Pancreas (tissue), 10 donors: ENCODE measurements around the gene LRRD1. TPM values are rescaled to one million over a fixed set of nuclear protein-coding genes. Genes with fewer than 3 reads are reported as not detected.
A peak's percentile ranks its signal among the peaks of the same experiment; 100 is the strongest.

Experiments
- ATAC-seq, 4 donors: fragments of 200-7000 bp; cut with Tn5 transposase; one replicate each; pipeline versions ENCODE4 v1.8.0 to v1.9.1; 2020; ENCODE audit warnings: mild to moderate bottlenecking in 4 of 4, moderate library complexity in 4 of 4
- DNase-seq, 6 donors: peaks; one replicate each; pipeline ENCODE4 v3.0.0-alpha.2; 2020
- FAIRE-seq: peaks from 2 replicates; lab custom pipeline; 2012; peaks lifted over from hg19 to GRCh38; lab: Jason Lieb, UNC
- H3K27ac ChIP-seq, 4 donors: fragments of 200-600 bp; sonication (generic); 1 replicate in 3 of 4; 2 replicates in 1 of 4; pipeline versions ENCODE4 v1.5.0 to v1.8.0; 2020
- H3K27me3 ChIP-seq, 4 donors: fragments of 200-600 bp; one replicate each; pipeline ENCODE4 v1.8.0; 2021
- H3K36me3 ChIP-seq, 3 donors: fragments of 200-600 bp; sonication (generic) in 1 of 3; one replicate each; pipeline versions ENCODE4 v1.5.0 to v1.8.0; 2020 to 2021
- H3K4me1 ChIP-seq, 3 donors: fragments of 200-600 bp; one replicate each; pipeline ENCODE4 v1.8.0; 2021
- H3K4me3 ChIP-seq, 4 donors: fragments of 200-600 bp; sonication (generic) in 2 of 4; one replicate each; pipeline versions ENCODE4 v1.5.0 to v1.8.0; 2020 to 2021
- H3K9me3 ChIP-seq, 4 donors: fragments of 200-600 bp; one replicate each; pipeline ENCODE4 v1.8.0; 2021
- CTCF ChIP-seq, 4 donors: fragments of 200-600 bp; sonication (generic) in 3 of 4; IDR thresholded peaks; one replicate each; pipeline versions ENCODE4 v1.5.0 to v1.8.0; 2021; ENCODE audit warnings: antibody characterized with exemption in 4 of 4
- WGBS, 2 donors: extraction: QIAGEN DNeasy Blood & Tissue Kit; methylation state at CpG; one replicate each; pipeline ENCODE4 v1.1.7; 2013; 5-methylcytosine and 5-hydroxymethylcytosine counted together
- intact Hi-C, 3 donors: fragments of 100-400 bp; cut with DNase I; formaldehyde crosslinking; loops; one replicate each; pipeline versions ENCODE4 v1.11.1 to v1.14.2; 2022
- polyA plus RNA-seq, 2 donors: library from polyadenylated mRNA; stranded (reverse); fragments of 200-250 nt; gene quantifications; one replicate each; pipeline ENCODE4 v1.2.3, GENCODE V29; 2013
- total RNA-seq, 6 donors: library from RNA; stranded (reverse); fragmentation: NEBNext Ultra II Directional in 4 of 6; extraction: Animal tissue kit (Norgen Biotek cat#: 25700) in 4 of 6; gene quantifications; one replicate each; pipeline versions ENCODE4 v1.2.1 to v1.2.4, GENCODE V29; 2021 to 2023
- donor health status: healthy with polysubstance abuse.
- donor health status: DM: no; HTN: no; CAD: no; lungs with moderate emphysema.
- donor health status: DM: no; HTN: no; CAD: no.
- donor health status: control.
- donor health status: control.
- donor health status: Bipolar disorder and iron deficiency.
- donor health status: DM: yes; HTN: yes; CAD: no.
- donor health status: DM: no; HTN: no; CAD: no.
- donor health status: DM: no; HTN: no; CAD: no.
- donor health status: DM: yes; HTN: yes; CAD: no.

The LRRD1 gene
- total and polyA plus RNA-seq, 8 donors = 0.02 TPM; not detected in 7

GRCh38 chr7:92133737-92134270, 45.1 kb downstream of the LRRD1 start:
- Histone ChIP-seq H3K4me1 (peaks cover 0 to 15% (median 4%) of the 10 kb centered on the region in 3 donors), H3K9me3 (no peaks in the 10 kb centered on the region), H3K27me3 (no peaks in the 10 kb centered on the region), H3K4me3 (peak overlapping the region; percentile 62 to 99 (median 85)), H3K27ac (peak overlapping the region; percentile 92 to 98 (median 95)), H3K36me3 (peaks cover 0 to under 1% (median 0%) of the 10 kb centered on the region in 3 donors)
- FAIRE-seq (no peak), ATAC-seq (peak; percentile 49 to 61 (median 56)), DNase-seq (peak; percentile 48 to 86 (median 76))
- intact Hi-C loops = loop anchor here in 1 of 3 donors (10.0 kb wide), 1 partner anchor 311 kb away; the partner anchor contains the start of gene GATAD1
- TF ChIP-seq CTCF (IDR thresholded peaks at IDR 0.05) = peak; percentile 61 to 77 (median 76)
- WGBS, 2 donors = 0 to 1% methylated on average over 42 of the region's 42 CpGs

GRCh38 chr7:92133133-92133736, 45.7 kb downstream of the LRRD1 start:
- 29 to 32% methylated on average over 15 of the region's 15 CpGs for WGBS, 2 donors
- ATAC-seq (peak; percentile 0 to 6 (median 3)), DNase-seq (peak in 1 of 6 donors; percentile 18), FAIRE-seq (no peak)
- Histone ChIP-seq H3K4me1 (peaks cover 0 to 15% (median 4%) of the 10 kb centered on the region in 3 donors), H3K36me3 (peaks cover 0 to 5% (median 0%) of the 10 kb centered on the region in 3 donors), H3K9me3 (no peaks in the 10 kb centered on the region), H3K4me3 (peak overlapping the region; percentile 62 to 99 (median 85)), H3K27me3 (no peaks in the 10 kb centered on the region), H3K27ac (peak overlapping the region; percentile 92 to 98 (median 95))
- TF ChIP-seq CTCF (IDR thresholded peaks at IDR 0.05) = no peak
- intact Hi-C loops = loop anchor here in 1 of 3 donors (10.0 kb wide), 1 partner anchor 312 kb away; the partner anchor contains the start of gene GATAD1

DNA sequence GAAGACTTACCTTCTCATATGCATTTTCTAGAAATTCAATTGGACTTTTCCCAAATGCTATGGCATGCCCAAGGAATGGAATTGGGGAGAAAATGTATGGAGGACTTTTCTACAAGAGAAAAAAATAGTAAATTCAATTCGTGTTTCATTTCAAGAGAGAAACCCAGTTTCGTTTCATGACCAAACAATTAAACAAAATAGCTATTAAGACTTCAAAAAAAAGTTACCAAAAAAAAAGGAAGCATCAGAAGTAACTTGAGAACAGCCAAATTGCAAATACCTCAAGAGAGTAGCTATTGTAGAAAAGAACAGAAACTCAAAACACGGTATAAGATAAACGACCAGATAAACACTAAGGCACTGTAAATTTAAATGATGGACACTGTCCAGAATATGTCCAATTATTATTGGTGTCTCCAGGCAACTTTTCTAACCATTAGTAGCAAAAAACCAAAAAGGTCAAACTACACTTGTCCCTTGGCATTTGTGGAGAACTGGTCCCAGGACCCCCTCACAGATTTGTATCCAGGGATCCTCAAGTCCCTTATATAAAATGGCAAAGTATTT, 47.1 kb downstream of the LRRD1 start:
- FAIRE-seq = no peak
- Histone ChIP-seq H3K27me3 (no peaks in the 10 kb centered on the region), H3K36me3 (peaks cover 0 to 11% (median 0%) of the 10 kb centered on the region in 3 donors), H3K4me3 (no peak overlapping the region), H3K4me1 (peaks cover 0 to 15% (median 4%) of the 10 kb centered on the region in 3 donors), H3K27ac (no peak overlapping the region), H3K9me3 (no peaks in the 10 kb centered on the region)
- DNase-seq = no peak
- no peak for TF ChIP-seq CTCF (IDR thresholded peaks at IDR 0.05)
- WGBS, 2 donors = 49 to 56% methylated on average over 4 of the region's 4 CpGs
- ATAC-seq = no peak
- intact Hi-C loops = loop anchor here in 1 of 3 donors (10.0 kb wide), 1 partner anchor 313 kb away; the partner anchor contains the start of gene GATAD1

DNA sequence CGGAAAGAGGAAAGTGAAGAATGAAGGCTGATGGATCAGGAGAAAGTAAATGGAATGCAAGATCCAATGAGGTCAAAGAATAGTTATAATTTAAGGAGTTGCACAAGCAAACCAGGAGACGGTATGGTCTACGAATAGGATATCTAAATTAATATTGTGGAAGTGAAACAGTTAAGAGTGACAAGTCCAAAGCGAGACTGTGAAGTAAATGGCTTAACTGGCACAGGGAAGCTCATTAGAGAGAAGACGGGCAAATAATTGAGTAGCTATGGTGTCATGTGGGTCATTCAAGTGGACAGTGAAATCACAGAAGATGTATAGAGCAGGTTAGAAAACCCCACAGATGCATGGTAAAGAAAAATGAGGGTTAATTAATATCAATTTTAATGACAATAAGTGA, 47.8 kb downstream of the LRRD1 start:
- H3K36me3 ChIP-seq = peaks cover 0 to 11% (median 0%) of the 10 kb centered on the region in 3 donors
- no peak overlapping the region for H3K4me3 ChIP-seq
- H3K27me3 ChIP-seq = no peaks in the 10 kb centered on the region
- intact Hi-C loops = loop anchor here in 1 of 3 donors (10.0 kb wide), 1 partner anchor 314 kb away; the partner anchor contains the start of gene GATAD1
- WGBS, 2 donors = 87 to 92% methylated on average over 5 of the region's 5 CpGs
- no peaks in the 10 kb centered on the region for H3K9me3 ChIP-seq
- no peak for DNase-seq
- H3K27ac ChIP-seq = no peak overlapping the region
- FAIRE-seq = no peak
- no peak for ATAC-seq
- TF ChIP-seq CTCF (IDR thresholded peaks at IDR 0.05) = no peak
- H3K4me1 ChIP-seq = peaks cover 0 to 15% (median 4%) of the 10 kb centered on the region in 3 donors
